Astrocyte of the hippocampus (primary cell): Measurements from ENCODE around the gene KPTN.

Source experiments
- DNase-seq: peaks from one replicate; pipeline ENCODE4 v3.0.0; 2011; ENCODE audit warnings: low read depth, low spot score

Gene KPTN

DNA sequence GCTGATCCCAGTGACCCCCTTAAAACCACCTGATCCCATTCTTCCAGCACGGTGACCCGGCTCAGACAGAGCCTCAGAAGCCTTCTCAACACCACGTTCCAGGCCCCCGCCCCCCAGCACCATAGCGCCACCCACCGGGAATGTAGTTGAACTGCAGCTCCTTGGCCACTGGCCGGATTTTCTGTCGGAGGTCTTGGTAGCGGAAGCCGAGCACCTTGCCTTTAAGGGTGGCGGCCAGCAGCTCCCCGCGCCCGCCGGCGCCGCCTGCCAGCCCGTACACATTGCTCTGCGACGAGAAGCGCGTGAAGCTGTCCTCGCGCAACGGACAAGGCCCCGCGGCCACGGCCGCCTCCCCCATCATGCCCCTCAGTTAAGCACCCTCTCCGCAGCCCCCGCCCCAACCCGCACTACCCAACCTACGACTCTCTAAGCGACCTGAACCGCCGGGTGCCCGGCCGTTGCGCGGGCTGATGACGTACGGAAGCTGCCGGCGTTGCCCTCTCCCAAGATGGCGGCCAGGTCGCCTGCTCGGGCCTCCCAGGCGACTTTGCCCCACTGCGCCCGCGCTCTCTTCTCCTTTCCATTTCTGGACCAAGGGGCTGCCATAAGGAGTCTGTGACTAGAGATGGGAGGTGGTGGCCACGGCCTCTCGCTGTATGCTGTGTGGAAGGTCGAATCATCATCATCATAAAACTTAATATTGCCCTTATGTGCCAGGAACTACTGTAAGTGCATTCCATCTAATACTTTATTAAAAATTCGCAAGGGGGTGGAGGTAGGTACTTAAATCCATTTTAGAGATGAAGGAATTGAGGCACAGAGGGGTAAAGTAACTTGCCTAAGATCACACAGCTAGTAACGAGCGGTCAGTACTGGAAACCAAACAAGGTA lies at the start of gene KPTN:
TSS of gene KPTN (minus strand) at position 420 of the 891 bp plus-strand sequence. CDS start at position 361, 59 bp downstream.
- DNase-seq: peak; percentile 97

DNA sequence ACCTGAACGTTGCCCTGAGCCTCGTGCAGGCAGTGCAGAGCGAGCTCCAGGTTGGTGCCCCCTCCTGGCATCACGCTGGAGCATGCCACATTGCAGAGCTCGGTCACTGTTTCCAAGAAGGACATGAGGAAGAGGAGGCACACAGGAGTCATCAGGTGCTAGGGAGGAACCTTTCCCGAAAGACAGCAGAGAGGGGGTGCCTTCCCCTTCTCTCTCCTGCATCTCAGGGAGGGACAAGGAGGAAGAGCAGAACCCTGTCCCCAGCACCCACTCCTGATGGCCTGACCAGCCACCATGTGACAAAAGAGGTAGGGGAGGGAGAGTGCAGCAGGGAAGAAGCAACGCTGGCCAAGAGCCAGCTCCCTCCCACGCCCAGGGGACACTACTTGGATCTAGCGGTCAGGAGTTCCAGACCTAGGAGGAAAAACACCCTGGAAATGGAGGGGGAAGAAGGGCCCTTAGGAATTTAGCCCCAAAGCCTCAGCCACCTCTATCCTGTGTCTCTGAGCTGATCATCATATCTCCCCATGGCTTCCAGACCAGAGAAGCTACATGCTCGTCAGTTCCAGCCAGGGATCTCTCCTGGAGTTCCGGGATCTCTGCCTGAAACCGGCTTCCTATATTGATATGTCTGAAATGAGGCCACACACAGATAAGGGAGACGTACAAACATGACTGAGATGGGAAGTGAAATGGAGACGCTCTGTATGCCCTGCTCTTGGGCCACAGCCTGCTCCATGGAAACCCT lies 47.8 kb upstream of the KPTN start:
- no peak for DNase-seq

DNA sequence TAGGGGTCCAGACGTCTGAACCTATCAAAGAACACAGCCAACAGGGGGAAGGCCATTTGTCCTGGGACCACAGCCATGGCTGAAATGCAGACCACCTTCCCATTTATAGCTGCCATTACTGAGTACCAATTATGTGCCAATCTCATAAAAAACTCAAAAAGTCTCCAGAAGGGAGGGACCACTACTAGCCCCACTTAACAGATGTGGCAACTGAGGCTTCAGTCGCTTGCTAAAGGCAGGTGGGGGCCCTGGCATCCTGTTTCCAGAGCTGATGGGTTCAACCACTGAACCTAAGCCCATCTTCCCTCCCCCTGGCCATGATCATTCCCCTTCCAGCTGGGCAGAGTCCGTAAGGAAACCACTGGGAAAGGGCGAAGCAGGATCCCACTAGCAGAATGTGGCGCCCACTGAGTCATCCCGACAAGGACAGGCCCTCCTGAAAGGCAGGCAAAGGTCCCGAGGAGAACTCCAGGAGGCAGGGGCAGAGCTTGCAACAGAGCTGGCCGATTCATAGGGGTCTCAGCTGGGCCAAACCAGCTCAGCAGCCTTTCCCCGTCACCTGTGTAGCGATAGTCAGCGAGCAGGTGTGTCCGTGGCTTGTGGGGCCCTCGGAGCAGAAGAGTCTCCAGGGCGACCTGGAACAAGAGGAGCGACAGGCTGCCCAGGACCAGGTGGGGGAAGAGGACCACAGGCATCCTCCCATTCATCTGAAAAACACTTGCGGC lies 45.2 kb upstream of the KPTN start:
- DNase-seq: no peak

DNA sequence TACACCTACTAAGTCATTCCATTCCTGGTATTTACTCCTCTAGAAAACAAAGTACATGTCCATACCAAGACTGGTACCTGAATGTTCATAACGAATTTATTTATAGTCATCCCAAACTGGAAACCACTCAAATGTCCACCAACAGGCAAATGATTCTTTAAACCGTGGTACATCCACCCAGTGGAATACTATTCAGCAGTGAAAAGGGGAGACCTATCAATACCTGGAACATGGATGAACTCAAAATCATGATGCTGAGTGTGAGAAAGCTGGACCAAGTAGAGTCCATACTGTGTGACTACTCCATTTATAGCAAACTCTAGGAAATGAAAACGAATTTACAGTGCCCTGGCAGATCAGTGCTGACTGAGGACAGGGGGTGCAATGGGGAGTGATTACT lies 42.8 kb upstream of the KPTN start:
- DNase-seq: no peak

DNA sequence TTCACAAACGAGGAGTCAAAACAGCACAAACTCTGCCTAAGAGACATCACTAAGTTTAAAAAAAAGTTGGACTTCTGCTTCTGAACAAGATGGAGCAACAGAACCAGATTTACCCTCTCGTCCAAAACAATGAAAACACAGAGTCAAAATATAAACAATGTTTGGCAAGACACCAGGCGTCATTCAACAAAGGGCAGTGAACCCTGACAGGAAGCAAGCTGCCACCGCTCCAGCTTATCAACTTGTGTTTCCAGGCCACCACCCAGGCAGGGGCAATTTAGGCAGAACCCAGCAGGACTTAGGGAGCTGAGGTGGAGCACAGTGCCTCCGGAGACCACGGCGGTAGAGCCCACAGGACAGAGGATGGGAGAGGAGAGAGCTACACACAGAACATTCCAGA lies 39.5 kb upstream of the KPTN start:
- no peak for DNase-seq

DNA sequence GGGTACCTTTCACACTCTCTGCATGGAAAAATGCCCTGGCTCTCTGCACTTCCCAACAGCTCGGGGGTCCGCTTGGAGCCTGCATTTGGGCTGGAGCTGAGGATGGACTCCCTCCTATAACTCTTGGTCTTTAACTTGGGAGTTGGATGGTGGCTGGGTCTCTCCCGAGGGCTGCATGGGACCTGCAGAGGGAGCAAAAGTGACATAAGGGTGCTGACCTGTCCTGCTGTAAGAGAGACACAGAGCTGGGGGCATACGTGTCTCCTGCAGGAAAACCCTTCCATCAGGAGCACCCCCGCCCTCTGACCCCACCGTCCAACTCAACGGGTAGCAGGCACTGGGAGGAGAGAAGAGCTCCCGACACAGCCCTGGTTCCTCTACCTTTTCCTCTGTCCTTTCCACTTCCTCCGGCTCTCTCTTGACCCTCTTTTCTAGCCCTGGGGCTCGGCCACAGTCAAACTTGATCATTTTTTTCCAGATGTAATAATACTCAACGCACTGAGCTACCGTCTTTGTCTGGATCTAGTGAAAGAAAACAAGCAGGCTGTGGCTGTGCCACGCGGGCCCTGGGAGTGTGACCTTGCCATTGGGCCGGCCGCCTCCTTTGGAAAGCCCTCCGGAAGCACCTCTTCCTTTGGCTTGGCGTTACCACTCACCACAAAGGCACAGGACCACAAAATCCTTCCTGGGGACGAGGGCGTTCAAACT lies 37.6 kb upstream of the KPTN start:
- no peak for DNase-seq

DNA sequence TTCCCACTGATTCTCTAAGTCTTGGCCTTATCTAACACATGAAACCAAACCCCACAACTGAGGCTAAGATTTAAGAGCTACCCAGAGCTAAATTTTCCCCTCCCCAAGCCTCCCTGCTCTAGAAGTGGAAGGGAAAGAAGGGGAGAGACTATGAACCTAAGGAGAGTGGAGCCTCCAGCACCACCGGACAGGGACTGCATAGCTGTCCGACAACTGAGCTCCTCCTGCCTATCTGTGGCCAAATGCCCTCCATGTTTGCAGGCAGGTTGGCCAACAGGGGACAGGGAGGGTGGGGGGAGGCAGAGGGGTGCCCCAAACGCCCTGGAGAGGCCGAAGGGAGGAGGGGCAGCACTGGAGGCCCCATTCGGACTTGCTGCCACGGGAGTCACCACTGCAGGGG lies 36.8 kb upstream of the KPTN start:
- no peak for DNase-seq

DNA sequence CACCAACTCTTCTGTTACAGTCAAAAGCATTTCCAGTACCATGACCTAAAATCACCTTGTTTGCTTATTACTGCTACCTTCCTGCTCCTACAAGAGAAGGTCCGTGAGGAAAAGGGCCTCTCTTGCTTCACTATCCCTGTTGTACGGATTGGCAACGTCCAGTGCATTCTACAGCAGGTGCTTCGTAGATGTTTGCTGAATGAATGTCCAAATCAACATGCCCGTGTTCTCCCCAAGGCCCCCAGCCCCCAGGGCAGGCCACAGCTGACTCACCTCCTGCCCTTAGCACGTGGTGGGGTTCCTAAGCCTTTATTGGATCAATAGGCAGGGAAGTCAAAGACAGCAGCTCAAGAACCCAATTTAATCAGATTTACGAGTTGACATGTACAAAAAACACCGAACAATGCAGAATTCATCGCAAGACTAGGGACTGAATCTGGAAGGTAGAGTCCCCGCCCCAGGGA lies 36.4 kb upstream of the KPTN start:
- no peak for DNase-seq

DNA sequence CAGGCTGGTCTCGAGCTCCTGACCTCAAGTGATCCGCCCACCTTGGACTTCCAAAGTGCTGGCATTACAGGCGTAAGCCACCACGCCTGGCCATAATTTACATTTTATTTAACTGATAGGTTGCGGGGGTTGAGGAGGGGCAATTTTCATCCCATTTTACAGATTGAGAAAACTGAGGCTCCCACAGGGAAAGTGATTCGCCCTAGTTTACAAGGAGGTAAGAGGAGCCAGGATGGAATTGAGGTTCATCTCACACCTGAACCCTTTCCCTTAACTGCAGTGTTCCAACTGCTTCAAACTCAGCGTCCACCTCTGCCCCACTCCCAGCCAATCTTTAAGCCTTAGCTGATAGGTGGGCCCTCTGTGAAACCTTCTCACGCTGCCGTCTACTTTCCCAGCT lies 34.8 kb upstream of the KPTN start:
- DNase-seq: no peak

DNA sequence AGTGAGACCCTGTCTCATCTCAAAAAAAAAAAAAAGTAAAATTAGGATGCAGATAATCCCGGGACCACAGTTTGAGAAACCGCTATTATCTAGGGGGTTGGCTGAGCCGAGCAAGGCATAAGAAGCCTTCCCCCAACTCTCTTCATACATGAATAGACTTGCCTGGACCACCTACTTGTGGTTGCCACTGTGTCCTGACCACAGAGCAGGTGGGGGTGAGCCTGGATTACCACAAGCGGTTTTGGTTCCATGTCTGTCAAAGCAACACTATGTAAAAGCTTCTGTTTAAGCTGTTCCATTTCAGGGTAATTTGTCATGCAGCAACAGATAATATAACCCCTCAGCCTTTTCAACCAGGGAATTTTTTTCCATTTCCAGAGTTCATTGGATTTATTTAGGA lies 34.1 kb upstream of the KPTN start:
- peak; percentile 65 for DNase-seq

DNA sequence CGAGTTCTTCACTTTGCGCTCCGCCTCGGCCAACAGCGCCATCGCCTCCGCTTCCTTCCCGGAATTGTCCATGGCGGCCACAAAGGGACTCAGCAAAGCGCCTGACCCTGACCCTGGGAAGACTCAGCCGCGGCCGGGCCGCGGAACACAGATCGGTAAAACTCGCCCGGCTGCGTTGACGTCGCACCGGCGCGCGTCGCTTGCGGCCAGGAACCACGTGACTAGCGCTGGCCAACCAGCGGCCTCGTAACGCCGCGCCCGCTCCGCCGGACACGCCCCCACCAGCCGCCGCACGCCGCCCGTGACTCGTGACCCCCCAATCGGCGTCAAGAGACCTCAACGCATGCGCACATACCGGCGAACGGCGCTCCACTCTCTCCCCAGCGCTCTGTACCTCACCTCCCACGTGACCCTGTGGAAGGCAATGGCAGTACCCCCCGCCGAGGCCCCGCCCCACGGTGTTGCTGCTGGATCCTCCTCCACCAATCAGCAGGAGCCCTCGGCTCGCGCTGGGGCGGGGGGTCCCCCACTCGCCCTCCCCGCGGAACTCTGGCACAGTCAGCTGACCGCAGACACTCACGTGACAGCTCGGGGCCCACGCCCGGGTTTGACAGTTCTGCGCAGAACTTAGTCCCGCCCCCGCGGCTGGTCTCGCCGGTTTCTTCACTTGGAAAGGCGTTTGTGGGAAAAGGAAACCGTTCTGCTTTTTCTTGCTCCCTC lies 31.0 kb upstream of the KPTN start, which contains the start of gene NAPA:
TSS of gene NAPA (minus strand) at position 195 of the 720 bp plus-strand sequence. CDS start at position 72, 123 bp downstream.
- peak; percentile 100 for DNase-seq

DNA sequence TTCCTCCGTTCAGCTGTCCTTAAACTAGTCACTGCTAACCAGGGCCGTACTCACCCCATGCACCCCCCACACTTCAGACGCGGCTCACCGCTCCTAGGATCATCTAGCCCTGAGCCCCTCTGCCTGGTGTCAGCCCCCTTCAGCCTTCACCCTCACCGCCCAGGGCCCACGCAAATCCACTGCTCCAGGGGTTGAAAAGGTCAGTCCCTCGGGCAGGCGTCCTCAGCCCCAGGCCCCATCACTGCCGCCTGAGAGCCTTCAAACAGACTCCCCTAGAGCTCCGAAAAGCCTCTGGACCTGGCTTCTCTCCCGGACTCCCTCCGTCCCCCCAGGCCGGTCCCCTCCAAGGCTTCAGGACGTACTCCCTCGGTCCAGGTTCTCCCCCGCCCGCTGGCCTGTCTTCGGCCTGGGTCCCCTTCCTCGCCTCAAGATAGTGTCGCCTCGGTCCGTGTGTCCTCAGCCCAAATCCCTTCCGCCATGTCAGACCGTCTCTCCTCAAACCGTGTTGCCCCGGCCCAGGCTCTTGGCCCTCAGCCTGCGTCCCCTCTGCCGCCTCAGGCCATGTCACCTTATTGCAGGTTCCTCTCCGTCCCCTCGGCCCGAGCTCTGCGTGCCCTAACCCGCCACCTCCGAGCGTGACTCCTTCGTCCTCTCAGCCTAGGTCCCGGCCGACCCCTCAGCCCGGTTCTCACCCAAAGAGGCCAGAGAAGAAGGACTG lies 30.3 kb upstream of the KPTN start:
- peak; percentile 35 for DNase-seq

DNA sequence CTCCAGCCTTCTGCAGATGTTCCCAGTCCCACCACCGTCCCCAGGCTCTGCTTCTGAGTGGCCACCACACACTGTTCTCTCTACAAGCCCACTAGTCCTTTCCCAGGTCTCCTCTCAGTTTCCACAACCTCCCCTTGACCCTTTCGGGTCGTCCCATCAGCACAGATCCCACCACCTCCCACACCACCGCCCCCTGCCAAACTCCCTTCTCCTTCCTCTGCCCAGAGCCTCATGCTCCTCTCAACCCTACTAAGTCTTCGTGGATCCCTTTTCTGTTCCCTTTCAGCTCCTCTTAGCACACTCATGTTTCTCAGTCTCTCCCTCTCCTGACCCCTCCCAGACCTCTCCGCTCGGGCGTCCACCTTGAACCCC lies 28.9 kb upstream of the KPTN start:
- no peak for DNase-seq

DNA sequence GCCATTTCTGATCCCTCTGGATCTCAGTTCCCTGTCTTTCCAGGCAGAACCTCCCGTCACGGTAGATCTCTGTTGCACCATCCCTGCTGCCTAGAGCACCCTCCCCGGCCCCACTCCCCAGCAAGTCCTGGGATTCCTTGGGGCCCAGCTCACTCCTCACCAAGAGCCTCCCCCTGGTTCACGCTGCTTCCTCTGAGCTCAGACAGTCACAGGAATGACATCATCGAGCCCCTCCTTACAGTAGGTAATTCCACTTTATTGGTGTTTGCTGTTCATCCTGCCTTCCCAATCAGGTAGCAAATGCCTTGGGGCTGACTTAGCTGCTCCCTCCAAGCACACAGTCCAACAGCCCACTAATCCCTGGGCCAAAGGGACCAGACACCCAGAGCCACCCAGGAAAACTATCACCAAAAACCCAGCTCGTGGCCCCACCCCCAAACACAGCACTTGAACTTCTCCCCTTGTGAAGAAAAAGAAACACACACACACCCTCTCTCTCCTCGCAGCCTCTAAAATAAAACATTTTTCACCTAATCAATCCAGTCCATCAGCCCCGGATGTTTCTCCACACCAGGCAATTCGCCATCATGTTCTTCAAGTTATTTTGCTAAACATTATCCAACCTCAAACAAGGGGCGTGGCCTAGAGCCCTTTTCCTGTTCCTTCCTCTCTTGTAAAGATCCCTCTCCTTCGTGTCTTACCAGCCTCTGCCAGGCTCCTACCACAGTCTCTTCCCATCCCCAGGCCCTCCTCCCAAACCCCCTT lies 28.3 kb upstream of the KPTN start:
- DNase-seq: no peak

DNA sequence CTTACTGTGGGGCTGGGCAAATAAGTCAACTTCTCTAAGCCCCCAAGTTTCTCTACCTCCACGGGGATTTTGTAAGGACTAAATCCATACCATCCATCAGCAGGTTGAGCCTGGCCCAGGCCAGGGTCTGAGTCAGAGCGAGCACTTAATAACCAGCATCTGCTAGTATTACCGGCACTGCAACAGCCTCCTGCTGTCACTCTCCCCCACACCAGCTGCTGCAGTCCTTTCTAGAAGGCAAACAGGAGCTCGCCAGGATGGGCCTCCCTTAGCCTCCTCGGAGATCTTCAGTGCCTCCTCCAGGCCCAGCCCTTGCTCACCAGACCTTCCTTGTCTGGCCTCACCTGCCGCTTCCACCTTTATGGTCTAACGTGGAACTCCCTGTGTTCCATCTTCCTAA lies 27.7 kb upstream of the KPTN start:
- DNase-seq: no peak

DNA sequence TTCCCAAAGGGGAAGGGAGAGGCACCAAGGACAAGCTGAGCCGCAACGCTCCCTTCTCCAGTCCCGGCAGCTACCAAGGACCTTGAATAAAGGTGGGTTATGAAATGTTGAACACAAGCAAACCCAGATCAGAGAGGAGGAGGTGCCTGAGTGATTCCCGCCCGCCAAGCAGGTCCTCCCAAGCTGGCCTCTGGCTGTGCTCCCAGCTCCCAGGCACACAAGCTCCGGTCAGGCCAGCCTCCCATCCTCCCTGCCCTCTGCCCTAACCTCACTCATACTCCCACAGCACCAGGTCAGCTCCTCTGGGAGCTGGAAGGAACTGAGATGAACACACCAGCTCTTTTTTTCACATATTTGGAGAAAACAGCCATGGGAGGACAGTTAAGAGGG lies 27.1 kb upstream of the KPTN start:
- DNase-seq: no peak

DNA sequence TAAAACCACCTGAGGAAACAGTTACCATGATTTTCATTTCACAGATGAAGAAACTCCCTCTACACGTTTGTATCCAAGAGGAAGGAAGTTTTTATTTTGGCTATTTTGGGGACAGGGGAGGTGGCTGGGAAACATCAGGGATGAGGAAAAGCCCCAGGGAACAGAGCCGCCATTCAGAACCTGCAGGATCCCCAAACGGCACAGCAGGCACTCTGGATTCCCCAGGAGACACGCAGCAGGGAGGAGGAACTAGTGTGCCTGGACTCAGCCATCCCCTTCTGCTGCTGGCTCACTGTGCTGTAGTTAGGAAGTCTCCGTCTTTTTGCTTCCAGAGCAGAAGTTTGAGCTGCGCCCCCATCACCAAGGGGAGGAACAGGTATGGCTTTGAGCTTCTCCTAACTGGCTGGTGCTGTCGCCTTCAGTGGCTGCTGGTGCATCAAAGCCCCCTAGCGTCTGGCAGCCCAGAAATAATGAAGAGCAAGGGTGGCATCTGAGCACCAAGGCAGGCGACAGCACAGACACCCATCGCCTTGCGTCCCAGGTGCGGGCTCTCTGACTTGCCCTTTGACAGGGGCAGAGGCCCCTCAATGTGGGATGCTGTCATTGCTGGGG lies 26.6 kb upstream of the KPTN start:
- no peak for DNase-seq

DNA sequence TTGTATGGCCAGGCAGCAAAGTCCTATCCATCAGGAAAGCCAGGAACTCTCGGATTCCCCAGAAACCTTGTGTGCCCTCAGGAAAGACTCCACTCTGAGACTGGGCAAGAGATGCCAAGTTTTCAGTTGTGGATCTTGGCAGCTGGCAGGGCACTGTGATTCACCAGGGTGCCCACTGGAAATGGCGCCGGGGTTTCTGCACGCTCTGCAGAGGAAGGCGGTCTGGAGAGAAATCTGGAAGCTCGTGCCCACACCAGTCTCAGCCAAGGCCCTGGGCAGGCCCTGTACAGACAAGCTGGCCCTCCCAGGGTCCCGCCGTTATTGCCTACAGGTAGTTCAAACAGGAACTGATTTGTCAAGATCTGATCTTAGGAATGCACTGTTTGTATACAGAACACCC lies 26.0 kb upstream of the KPTN start:
- DNase-seq: peak; percentile 77
